GM19452 (cell line): Measurements from ENCODE around the gene ZDHHC13.
"Not testable (repeated sequence)": the region's sequence is repeated elsewhere in the genome, so short reads cannot be mapped to it uniquely, and the experiment has no call there.

Source experiments
- ATAC-seq: cut with Tn5 transposase; IDR thresholded peaks from one replicate; pipeline ENCODE4 v1.9.1; 2021; ENCODE audit not compliant: unreplicated experiment

The ZDHHC13 gene

GRCh38 chr11:19094859-19095258, 22.1 kb upstream of the ZDHHC13 start:
- ATAC-seq = no peak

- no peak for ATAC-seq
These were observed 17.9 kb upstream of the ZDHHC13 start for GRCh38 chr11:19099093-19099492.

GRCh38 chr11:19100885-19101284, 16.1 kb upstream of the ZDHHC13 start:
- no peak for ATAC-seq

- ATAC-seq = no peak
These were observed 15.0 kb upstream of the ZDHHC13 start for GRCh38 chr11:19101796-19102520.

- no peak for ATAC-seq
These were observed 14.5 kb upstream of the ZDHHC13 start for GRCh38 chr11:19102521-19102900.

- no peak for ATAC-seq
These were observed 12.0 kb upstream of the ZDHHC13 start for GRCh38 chr11:19105011-19105410.

- no peak for ATAC-seq
These were observed 9.8 kb upstream of the ZDHHC13 start for GRCh38 chr11:19107125-19107524.

- no peak for ATAC-seq
These were observed 6.7 kb upstream of the ZDHHC13 start for GRCh38 chr11:19110295-19110694.

- ATAC-seq = no peak
These were observed 5.2 kb upstream of the ZDHHC13 start for GRCh38 chr11:19111809-19112208.

GRCh38 chr11:19116276-19116970, 545 bp upstream of the ZDHHC13 start:
- ATAC-seq = no peak

GRCh38 chr11:19117760-19118097, 761 bp downstream of the ZDHHC13 start:
- no peak for ATAC-seq

GRCh38 chr11:19121646-19122045, 4.7 kb downstream of the ZDHHC13 start:
- ATAC-seq = no peak

- ATAC-seq = no peak
These were observed 6.1 kb downstream of the ZDHHC13 start for GRCh38 chr11:19122960-19123615.

- ATAC-seq = not testable (repeated sequence)
These were observed 9.8 kb downstream of the ZDHHC13 start for GRCh38 chr11:19126562-19127325.

GRCh38 chr11:19134004-19134403, 17.0 kb downstream of the ZDHHC13 start:
- no peak for ATAC-seq

- ATAC-seq = not testable (repeated sequence)
These were observed 19.9 kb downstream of the ZDHHC13 start for GRCh38 chr11:19136884-19137283.

GRCh38 chr11:19145319-19145718, 28.4 kb downstream of the ZDHHC13 start:
- ATAC-seq = no peak

GRCh38 chr11:19156892-19157291, 39.9 kb downstream of the ZDHHC13 start:
- no peak for ATAC-seq

GRCh38 chr11:19160847-19161246, 43.9 kb downstream of the ZDHHC13 start:
- ATAC-seq = no peak

GRCh38 chr11:19161651-19162050, 44.7 kb downstream of the ZDHHC13 start:
- ATAC-seq = no peak

GRCh38 chr11:19162951-19163505, 46.1 kb downstream of the ZDHHC13 start:
- ATAC-seq = no peak
